Activated T-cell treated with anti-CD3 and anti-CD28 coated beads, Interleukin-2, amount 50 U/mL, for 72 hours (primary cell): ENCODE measurements around the gene WDR45. TPM values are rescaled to one million over a fixed set of nuclear protein-coding genes. Genes with fewer than 3 reads are reported as not detected.

ENCODE experiments used
- ATAC-seq, 2 donors: fragments of 150-1000 bp; cut with Tn5 transposase; replicated peaks in 1 of 2; 2 replicates each; pipeline ENCODE4 v1.10.0; 2021; ENCODE audit warnings: moderate library complexity in 2 of 2, mild to moderate bottlenecking in 1 of 2
- DNase-seq, 2 donors: peaks; one replicate each; pipeline ENCODE4 v3.0.0; 2021 to 2022; ENCODE audit warnings: mixed read lengths in 1 of 2
- H3K27ac Mint-ChIP-seq: one replicate; pipeline ENCODE4 v1.8.0; 2022; ENCODE audit warnings: mild to moderate bottlenecking, moderate library complexity, mixed read lengths
- H3K27me3 Mint-ChIP-seq: one replicate; pipeline ENCODE4 v1.8.0; 2022; ENCODE audit warnings: low read depth, mixed read lengths
- H3K36me3 Mint-ChIP-seq, 2 donors: one replicate each; pipeline ENCODE4 v1.8.0; 2022; ENCODE audit warnings: mixed read lengths in 2 of 2, mild to moderate bottlenecking in 1 of 2; ENCODE audit not compliant: insufficient read depth in 2 of 2
- H3K4me1 Mint-ChIP-seq: one replicate; pipeline ENCODE4 v1.8.0; 2022; ENCODE audit warnings: low read depth, mixed read lengths
- H3K4me3 Mint-ChIP-seq, 2 donors: one replicate each; pipeline ENCODE4 v1.8.0; 2022; ENCODE audit warnings: mild to moderate bottlenecking in 2 of 2, mixed read lengths in 2 of 2, moderate library complexity in 2 of 2
- H3K9me3 Mint-ChIP-seq, 2 donors: one replicate each; pipeline ENCODE4 v1.8.0; 2022; ENCODE audit warnings: mixed read lengths in 2 of 2
- total RNA-seq, 2 donors: library from RNA; stranded (reverse); gene quantifications; one replicate each; pipeline ENCODE4 v1.2.3, GENCODE V29; 2022

The WDR45 gene
- total RNA-seq, 2 donors from 2014 or later: 43.4 to 49.0 TPM

- Mint-ChIP-seq H3K4me3 (no peak overlapping the region), H3K9me3 (no peaks in the 10 kb centered on the region), H3K36me3 (no peaks in the 10 kb centered on the region)
These were observed 23.9 kb upstream of the WDR45 start for GRCh38 chrX:49103637-49104036.

GRCh38 chrX:49102190-49102589 lies 22.5 kb upstream of the WDR45 start:
- no peak for ATAC-seq
- no peaks in the 10 kb centered on the region for H3K36me3 Mint-ChIP-seq
- peak overlapping the region; percentile 63 for H3K27ac Mint-ChIP-seq

More at GRCh38 chrX:49103637-49104036, 23.9 kb upstream of the WDR45 start:
- Mint-ChIP-seq H3K4me1 (peaks cover 10% of the 10 kb centered on the region), H3K27me3 (no peaks in the 10 kb centered on the region), H3K27ac (peak overlapping the region; percentile 38)
- ATAC-seq: no peak
- no peak for DNase-seq

GRCh38 chrX:49101629-49101984 lies 21.9 kb upstream of the WDR45 start:
- no peaks in the 10 kb centered on the region for H3K27me3 Mint-ChIP-seq

More at GRCh38 chrX:49102190-49102589, 22.5 kb upstream of the WDR45 start:
- Mint-ChIP-seq H3K9me3 (no peaks in the 10 kb centered on the region), H3K4me3 (peak overlapping the region; percentile 91 to 94), H3K27me3 (no peaks in the 10 kb centered on the region), H3K4me1 (peaks cover 10% of the 10 kb centered on the region)
- DNase-seq: no peak

GRCh38 chrX:49100704-49101628 lies 21.3 kb upstream of the WDR45 start:
- DNase-seq (peak; percentile 88 to 90), ATAC-seq (peak; percentile 95 to 96)
- Mint-ChIP-seq H3K9me3 (no peaks in the 10 kb centered on the region), H3K4me3 (peak overlapping the region; percentile 91 to 94), H3K27ac (peak overlapping the region; percentile 75), H3K27me3 (peaks cover 4% of the 10 kb centered on the region), H3K4me1 (peaks cover 10% of the 10 kb centered on the region), H3K36me3 (no peaks in the 10 kb centered on the region)

More at GRCh38 chrX:49101629-49101984, 21.9 kb upstream of the WDR45 start:
- peak in 1 of 2 donors; percentile 5 for DNase-seq
- H3K36me3 Mint-ChIP-seq: no peaks in the 10 kb centered on the region
- H3K9me3 Mint-ChIP-seq: no peaks in the 10 kb centered on the region
- ATAC-seq: peak in 1 of 2 donors; percentile 3
- H3K27ac Mint-ChIP-seq: peak overlapping the region; percentile 63
- H3K4me3 Mint-ChIP-seq: peak overlapping the region; percentile 91 to 94
- H3K4me1 Mint-ChIP-seq: peaks cover 10% of the 10 kb centered on the region

GRCh38 chrX:49096419-49096818 lies 16.7 kb upstream of the WDR45 start:
- no peak overlapping the region for H3K4me3 Mint-ChIP-seq
- ATAC-seq: no peak
- H3K36me3 Mint-ChIP-seq: no peaks in the 10 kb centered on the region

GRCh38 chrX:49089553-49089952 lies 9.9 kb upstream of the WDR45 start:
- ATAC-seq (no peak), DNase-seq (no peak)
- Mint-ChIP-seq H3K27me3 (no peaks in the 10 kb centered on the region), H3K27ac (no peak overlapping the region), H3K4me3 (no peak overlapping the region), H3K36me3 (no peaks in the 10 kb centered on the region), H3K4me1 (no peaks in the 10 kb centered on the region), H3K9me3 (no peaks in the 10 kb centered on the region)

More at GRCh38 chrX:49096419-49096818, 16.7 kb upstream of the WDR45 start:
- Mint-ChIP-seq H3K27ac (no peak overlapping the region), H3K27me3 (peaks cover 5% of the 10 kb centered on the region), H3K4me1 (peaks cover 5% of the 10 kb centered on the region), H3K9me3 (no peaks in the 10 kb centered on the region)
- no peak for DNase-seq

GRCh38 chrX:49082271-49082871 lies 2.7 kb upstream of the WDR45 start:
- no peak for DNase-seq
- Mint-ChIP-seq H3K27ac (peak overlapping the region; percentile 87), H3K4me3 (peak overlapping the region in 1 of 2 donors; percentile 11), H3K4me1 (peaks cover 9% of the 10 kb centered on the region), H3K27me3 (no peaks in the 10 kb centered on the region), H3K9me3 (no peaks in the 10 kb centered on the region), H3K36me3 (peaks cover 2 to 4% of the 10 kb centered on the region in 2 donors)
- no peak for ATAC-seq

- Mint-ChIP-seq H3K9me3 (no peaks in the 10 kb centered on the region), H3K36me3 (peaks cover 2 to 12% of the 10 kb centered on the region in 2 donors), H3K27me3 (no peaks in the 10 kb centered on the region), H3K4me1 (peaks cover 22% of the 10 kb centered on the region), H3K27ac (no peak overlapping the region), H3K4me3 (no peak overlapping the region)
- no peak for ATAC-seq
- no peak for DNase-seq
These were observed 1.7 kb downstream of the WDR45 start for GRCh38 chrX:49077941-49078340.

GRCh38 chrX:49075347-49075746 lies 4.3 kb downstream of the WDR45 start:
- H3K4me1 Mint-ChIP-seq: peaks cover 30% of the 10 kb centered on the region
- DNase-seq (no peak), ATAC-seq (no peak)
- no peaks in the 10 kb centered on the region for H3K9me3 Mint-ChIP-seq
- H3K27ac Mint-ChIP-seq: no peak overlapping the region
- no peak overlapping the region for H3K4me3 Mint-ChIP-seq
- peaks cover 2 to 13% of the 10 kb centered on the region in 2 donors for H3K36me3 Mint-ChIP-seq
- no peaks in the 10 kb centered on the region for H3K27me3 Mint-ChIP-seq

GRCh38 chrX:49073601-49074575 lies 5.8 kb downstream of the WDR45 start, which contains the start of gene PRAF2:
Gene PRAF2, minus strand, starts transcription at chrX:49074002. Its CDS starts 15 bp downstream, at chrX:49073987.
- Mint-ChIP-seq H3K4me3 (peak within 1 kb of the TSS; percentile 82 to 90), H3K4me1 (peaks cover 26% of the 10 kb centered on the region), H3K27ac (peak within 1 kb of the TSS; percentile 79), H3K36me3 (peaks cover 0 to 12% of the 10 kb centered on the region in 2 donors), H3K27me3 (no peaks in the 10 kb centered on the region), H3K9me3 (no peaks in the 10 kb centered on the region)
- DNase-seq: peak; percentile 87 to 89
- ATAC-seq: peak; percentile 95 to 97

- no peaks in the 10 kb centered on the region for H3K27me3 Mint-ChIP-seq
- H3K36me3 Mint-ChIP-seq: peaks cover 0 to 10% of the 10 kb centered on the region in 2 donors
- peaks cover 21% of the 10 kb centered on the region for H3K4me1 Mint-ChIP-seq
- H3K27ac Mint-ChIP-seq: peak overlapping the region; percentile 79
- DNase-seq (no peak), ATAC-seq (no peak)
- H3K9me3 Mint-ChIP-seq: no peaks in the 10 kb centered on the region
- peak overlapping the region; percentile 82 to 90 for H3K4me3 Mint-ChIP-seq
These were observed 7.0 kb downstream of the WDR45 start for GRCh38 chrX:49072712-49073095.

- no peaks in the 10 kb centered on the region for H3K27me3 Mint-ChIP-seq
- no peaks in the 10 kb centered on the region for H3K9me3 Mint-ChIP-seq
- DNase-seq (no peak), ATAC-seq (no peak)
- peak overlapping the region; percentile 45 to 90 for H3K4me3 Mint-ChIP-seq
- peak overlapping the region; percentile 79 for H3K27ac Mint-ChIP-seq
- peaks cover 21% of the 10 kb centered on the region for H3K4me1 Mint-ChIP-seq
- peaks cover 0 to 10% of the 10 kb centered on the region in 2 donors for H3K36me3 Mint-ChIP-seq
These were observed 7.6 kb downstream of the WDR45 start for GRCh38 chrX:49071877-49072711.
